CD14-positive monocyte (primary cell): Measurements from ENCODE around the gene PRDM12. TPM values are rescaled to one million over a fixed set of nuclear protein-coding genes. Genes with fewer than 3 reads are reported as not detected.

Experiments
- DNase-seq, 3 donors: peaks; one replicate each; pipeline ENCODE4 v3.0.0-alpha.2; 2011 to 2022
- H2AFZ ChIP-seq: 2 replicates; pipeline ENCODE4 v1.6.0; 2012; ENCODE audit warnings: mild to moderate bottlenecking, low read depth, low read length, inconsistent platforms; ENCODE audit not compliant: insufficient read depth, poor library complexity, severe bottlenecking
- H3K27ac ChIP-seq, 2 donors: 1 replicate in 1 of 2; 2 replicates in 1 of 2; pipeline ENCODE4 v1.5.1; 2012 to 2013; ENCODE audit warnings: low read length in 2 of 2, control low read depth in 1 of 2, inconsistent platforms in 1 of 2, low read depth in 1 of 2, mild to moderate bottlenecking in 1 of 2
- H3K27me3 ChIP-seq, 2 donors: one replicate each; pipeline versions ENCODE4 v1.6.0 to v1.6.1; 2011 to 2013; ENCODE audit warnings: low read length in 2 of 2; ENCODE audit not compliant: control insufficient read depth in 2 of 2, insufficient read depth in 2 of 2
- H3K36me3 ChIP-seq, 2 donors: replicated peaks in 1 of 2; 1 replicate in 1 of 2; 2 replicates in 1 of 2; pipeline versions ENCODE4 v1.5.1 to v1.6.1; 2012 to 2013; ENCODE audit warnings: low read length in 2 of 2, control low read depth in 1 of 2, inconsistent platforms in 1 of 2, mild to moderate bottlenecking in 1 of 2; ENCODE audit not compliant: insufficient read depth in 2 of 2, control insufficient read depth in 1 of 2
- H3K4me1 ChIP-seq, 2 donors: 1 replicate in 1 of 2; 2 replicates in 1 of 2; pipeline versions ENCODE4 v1.5.1 to v1.6.1; 2012 to 2013; ENCODE audit warnings: low read length in 2 of 2, control low read depth in 1 of 2, inconsistent platforms in 1 of 2, mild to moderate bottlenecking in 1 of 2, moderate library complexity in 1 of 2; ENCODE audit not compliant: insufficient read depth in 2 of 2, control insufficient read depth in 1 of 2
- H3K4me2 ChIP-seq: replicated peaks from 2 replicates; pipeline ENCODE3; 2012; ENCODE audit warnings: low read length, moderate library complexity, mild to moderate bottlenecking; ENCODE audit not compliant: poor library complexity, severe bottlenecking; ENCODE audit errors: extremely low read depth
- H3K4me3 ChIP-seq, 3 experiments: fragments of 200-600 bp in 1 of 3; sonication (generic) in 1 of 3; replicated peaks in 1 of 3; 1 replicate in 2 of 3; 2 replicates in 1 of 3; pipeline ENCODE4 v1.5.1; 2011 to 2013; ENCODE audit warnings: low read length in 3 of 3, mild to moderate bottlenecking in 3 of 3, control low read depth in 2 of 3, low read depth in 2 of 3, inconsistent platforms in 1 of 3, moderate library complexity in 1 of 3
- H3K79me2 ChIP-seq: 2 replicates; pipeline ENCODE4 v1.6.0; 2012; ENCODE audit warnings: mild to moderate bottlenecking, control low read depth, inconsistent platforms, low read length, moderate library complexity; ENCODE audit not compliant: insufficient read depth
- H3K9ac ChIP-seq: 2 replicates; pipeline ENCODE4 v1.6.0; 2017; ENCODE audit warnings: low read length, mild to moderate bottlenecking; ENCODE audit not compliant: insufficient read depth, poor library complexity, severe bottlenecking
- H3K9me3 ChIP-seq, 2 donors: replicated peaks in 1 of 2; 1 replicate in 1 of 2; 2 replicates in 1 of 2; pipeline versions ENCODE4 v1.5.1 to v1.6.1; 2012 to 2013; ENCODE audit warnings: low read length in 2 of 2, control low read depth in 1 of 2; ENCODE audit not compliant: control insufficient read depth in 1 of 2, insufficient read depth in 1 of 2
- H4K20me1 ChIP-seq: 2 replicates; pipeline ENCODE4 v1.6.0; 2012; ENCODE audit warnings: mild to moderate bottlenecking, low read length, control low read depth, moderate library complexity; ENCODE audit not compliant: insufficient read depth
- H3K27ac Mint-ChIP-seq, 7 donors: one replicate each; pipeline ENCODE4 v1.8.0; 2020; ENCODE audit warnings: mild to moderate bottlenecking in 7 of 7, mixed read lengths in 7 of 7, moderate library complexity in 6 of 7, inconsistent platforms in 2 of 7
- H3K27me3 Mint-ChIP-seq, 3 donors: one replicate each; pipeline ENCODE4 v1.8.0; 2021 to 2022; ENCODE audit warnings: low read depth in 3 of 3, mild to moderate bottlenecking in 3 of 3, mixed read lengths in 3 of 3, moderate library complexity in 3 of 3, inconsistent platforms in 1 of 3
- H3K36me3 Mint-ChIP-seq, 2 donors: one replicate each; pipeline ENCODE4 v1.8.0; 2020; ENCODE audit warnings: mixed read lengths in 2 of 2, inconsistent platforms in 1 of 2, mild to moderate bottlenecking in 1 of 2
- H3K4me1 Mint-ChIP-seq: one replicate; pipeline ENCODE4 v1.8.0; 2020; ENCODE audit warnings: mild to moderate bottlenecking, mixed read lengths
- H3K4me3 Mint-ChIP-seq, 2 donors: one replicate each; pipeline ENCODE4 v1.8.0; 2020; ENCODE audit warnings: mild to moderate bottlenecking in 2 of 2, mixed read lengths in 2 of 2, moderate library complexity in 1 of 2
- H3K9me3 Mint-ChIP-seq, 7 donors: one replicate each; pipeline ENCODE4 v1.8.0; 2020 to 2022; ENCODE audit warnings: mixed read lengths in 7 of 7, mild to moderate bottlenecking in 6 of 7, moderate library complexity in 6 of 7, inconsistent platforms in 2 of 7
- CTCF ChIP-seq: fragments of 200-600 bp; IDR thresholded peaks from one replicate; pipeline ENCODE4 v1.8.0; 2022; ENCODE audit warnings: antibody characterized with exemption, mild to moderate bottlenecking
- WGBS: methylation state at CpG from one replicate; pipeline ENCODE4 v1.1.5; 2013; ENCODE audit warnings: missing lambda C conversion rate; ENCODE audit not compliant: insufficient coverage; 5-methylcytosine and 5-hydroxymethylcytosine counted together
- intact Hi-C, 2 donors: fragments of 100-400 bp; cut with micrococcal nuclease; formaldehyde crosslinking; loops; one replicate each; pipeline versions ENCODE4 v1.15.0 to v1.15.1; 2023
- polyA plus RNA-seq, 3 donors: library from polyadenylated mRNA; depleted of rRNA in 1 of 3; unstranded in 2 of 3; stranded (reverse) in 1 of 3; fragments of 300-500 nt in 2 of 3; fragments of >200 nt in 1 of 3; fragmentation: Illumina TruSeq in 2 of 3; gene quantifications; 1 replicate in 2 of 3; 2 replicates in 1 of 3; pipeline ENCODE4 v1.2.3, GENCODE V29; 2012 to 2021

Gene PRDM12
- polyA plus RNA-seq, 3 donors, result 0.08 TPM; not detected in 2

DNA sequence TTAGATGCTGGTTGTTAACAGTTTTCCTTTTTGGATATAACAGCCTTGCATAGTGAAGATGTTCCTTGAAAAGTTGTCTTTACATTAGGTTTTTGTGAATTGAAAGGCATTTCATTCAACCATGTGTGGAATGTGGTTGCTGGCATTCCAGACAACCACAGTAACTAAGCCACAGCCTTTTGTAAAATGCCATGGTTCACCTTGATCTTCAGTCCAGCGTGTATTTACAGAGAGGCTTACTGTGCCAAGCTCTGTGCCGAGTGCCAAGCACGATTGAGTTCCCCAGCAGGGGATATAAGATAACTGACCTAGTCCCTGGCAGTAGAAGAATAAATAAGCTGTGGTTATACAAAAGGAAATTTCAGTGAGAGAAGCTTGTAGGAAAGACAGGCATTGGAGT lies 34.1 kb downstream of the PRDM12 start:
- H3K36me3 ChIP-seq, result peaks cover 57 to 79% of the 10 kb centered on the region in 2 donors
- no peaks in the 10 kb centered on the region for H3K27me3 ChIP-seq
- no peak for TF ChIP-seq CTCF
- peaks cover 34% of the 10 kb centered on the region for H3K79me2 ChIP-seq
- H3K36me3 Mint-ChIP-seq, result peaks cover 57 to 69% of the 10 kb centered on the region in 2 donors
- H3K4me1 ChIP-seq, result peaks cover 11 to 15% of the 10 kb centered on the region in 2 donors
- H3K27ac Mint-ChIP-seq, result peak overlapping the region in 1 of 7 donors; percentile 8
- no peak overlapping the region for H3K9ac ChIP-seq
- no peak overlapping the region for H3K4me3 ChIP-seq
- peaks cover 0 to 2% (median 0%) of the 10 kb centered on the region in 3 donors for H3K27me3 Mint-ChIP-seq
- no peaks in the 10 kb centered on the region for H3K9me3 Mint-ChIP-seq
- 100% methylated on average over 1 of the region's 3 CpGs for WGBS
- H3K4me3 Mint-ChIP-seq, result no peak overlapping the region
- DNase-seq, result no peak
- no peaks in the 10 kb centered on the region for H3K9me3 ChIP-seq
- H3K4me1 Mint-ChIP-seq, result peaks cover 22% of the 10 kb centered on the region
- intact Hi-C loops, result no loop called here
- H3K27ac ChIP-seq, result no peak overlapping the region
- H2AFZ ChIP-seq, result no peak overlapping the region
- peaks cover 3% of the 10 kb centered on the region for H4K20me1 ChIP-seq
- no peak overlapping the region for H3K4me2 ChIP-seq

- DNase-seq, result no peak
- H3K4me1 ChIP-seq, result peaks cover 8 to 11% of the 10 kb centered on the region in 2 donors
- peaks cover 62 to 84% of the 10 kb centered on the region in 2 donors for H3K36me3 ChIP-seq
- H3K4me2 ChIP-seq, result no peak overlapping the region
- no peak overlapping the region for H3K9ac ChIP-seq
- H2AFZ ChIP-seq, result no peak overlapping the region
- 67% methylated on average over 2 of the region's 2 CpGs for WGBS
- H3K4me3 ChIP-seq, result no peak overlapping the region
- no peak overlapping the region for H3K4me3 Mint-ChIP-seq
- peaks cover 62 to 74% of the 10 kb centered on the region in 2 donors for H3K36me3 Mint-ChIP-seq
- no peak overlapping the region for H3K27ac ChIP-seq
- intact Hi-C loops, result no loop called here
- no peak overlapping the region for H3K27ac Mint-ChIP-seq
- peaks cover 0 to 2% (median 0%) of the 10 kb centered on the region in 3 donors for H3K27me3 Mint-ChIP-seq
- H3K9me3 Mint-ChIP-seq, result no peaks in the 10 kb centered on the region
- H3K27me3 ChIP-seq, result no peaks in the 10 kb centered on the region
- H4K20me1 ChIP-seq, result peaks cover 3% of the 10 kb centered on the region
- H3K9me3 ChIP-seq, result no peaks in the 10 kb centered on the region
- peaks cover 29% of the 10 kb centered on the region for H3K79me2 ChIP-seq
- H3K4me1 Mint-ChIP-seq, result peaks cover 19% of the 10 kb centered on the region
- no peak for TF ChIP-seq CTCF
These were observed 34.7 kb downstream of the PRDM12 start for GRCh38 chr9:130699047-130699446.
